Measurements from ENCODE around the gene FSTL3.

DNA sequence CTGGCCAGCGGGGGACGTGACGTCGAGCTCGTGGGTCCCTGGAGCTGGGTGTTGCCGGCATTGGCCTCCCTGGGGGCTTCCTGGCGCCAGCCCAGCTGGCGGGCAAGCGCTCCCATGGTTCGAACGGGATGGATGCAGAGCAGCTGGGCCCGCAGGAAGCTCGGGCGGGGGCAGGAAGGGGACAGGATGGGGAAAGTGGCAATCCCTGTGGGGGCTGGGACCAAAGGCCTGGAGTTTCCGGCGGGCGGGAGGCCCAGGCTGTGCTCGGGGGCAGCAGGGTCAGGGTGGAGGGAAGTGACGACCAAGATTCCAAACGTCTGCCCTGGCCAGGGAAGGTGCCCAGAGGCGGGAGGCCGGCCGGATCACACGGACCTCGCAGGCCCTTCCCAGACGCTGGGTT is 51.8 kb downstream of the FSTL3 start:
- TF ChIP-seq POLR2A (IDR thresholded peaks at IDR 0.05) = no peak
- TF ChIP-seq, protein P1, sequence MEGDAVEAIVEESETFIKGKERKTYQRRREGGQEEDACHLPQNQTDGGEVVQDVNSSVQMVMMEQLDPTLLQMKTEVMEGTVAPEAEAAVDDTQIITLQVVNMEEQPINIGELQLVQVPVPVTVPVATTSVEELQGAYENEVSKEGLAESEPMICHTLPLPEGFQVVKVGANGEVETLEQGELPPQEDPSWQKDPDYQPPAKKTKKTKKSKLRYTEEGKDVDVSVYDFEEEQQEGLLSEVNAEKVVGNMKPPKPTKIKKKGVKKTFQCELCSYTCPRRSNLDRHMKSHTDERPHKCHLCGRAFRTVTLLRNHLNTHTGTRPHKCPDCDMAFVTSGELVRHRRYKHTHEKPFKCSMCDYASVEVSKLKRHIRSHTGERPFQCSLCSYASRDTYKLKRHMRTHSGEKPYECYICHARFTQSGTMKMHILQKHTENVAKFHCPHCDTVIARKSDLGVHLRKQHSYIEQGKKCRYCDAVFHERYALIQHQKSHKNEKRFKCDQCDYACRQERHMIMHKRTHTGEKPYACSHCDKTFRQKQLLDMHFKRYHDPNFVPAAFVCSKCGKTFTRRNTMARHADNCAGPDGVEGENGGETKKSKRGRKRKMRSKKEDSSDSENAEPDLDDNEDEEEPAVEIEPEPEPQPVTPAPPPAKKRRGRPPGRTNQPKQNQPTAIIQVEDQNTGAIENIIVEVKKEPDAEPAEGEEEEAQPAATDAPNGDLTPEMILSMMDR (IDR thresholded peaks at IDR 0.05) = no peak

Measured in lower leg skin (tissue), 3 donors.